PFSK-1 (cell line): Measurements from ENCODE around the gene KDM6A.

Experiments used
- SIN3A ChIP-seq: IDR thresholded peaks from 2 replicates; pipeline ENCODE4 v1.6.1; 2012; ENCODE audit warnings: mild to moderate bottlenecking, low read length, moderate library complexity, borderline replicate concordance; ENCODE audit not compliant: insufficient read depth
- TAF1 ChIP-seq: IDR thresholded peaks from 2 replicates; pipeline ENCODE4 v1.6.1; 2012; ENCODE audit warnings: low read length, control low read depth, borderline replicate concordance; ENCODE audit not compliant: insufficient read depth

DNA sequence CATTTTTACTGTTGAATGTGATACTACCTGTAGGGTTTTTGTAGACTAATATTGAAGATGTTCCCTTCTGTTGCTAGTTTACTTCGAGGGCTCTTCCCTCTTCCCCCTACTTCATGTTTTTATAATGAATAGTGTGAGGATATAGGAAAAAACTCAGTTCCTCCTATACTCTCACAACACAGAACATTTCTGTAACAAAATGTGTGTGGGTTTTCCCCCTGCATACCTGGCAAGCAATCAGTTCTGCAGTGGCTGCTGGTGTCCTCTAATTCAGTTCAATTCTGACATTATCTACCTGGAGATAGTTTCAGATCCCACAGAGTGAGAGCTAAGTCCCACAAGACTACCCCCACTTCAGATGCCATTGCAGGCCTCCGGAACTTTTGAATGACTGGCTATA is 107.9 kb downstream of the KDM6A start:
- TF ChIP-seq TAF1 (no peak), SIN3A (no peak)
